Breast epithelium (tissue), 3 donors: ENCODE measurements around the gene LYST.

ENCODE experiments used
- CTCF ChIP-seq, 3 donors: fragments of 450-650 bp; IDR thresholded peaks; one replicate each; pipeline ENCODE4 v1.5.1; 2016 to 2017; ENCODE audit warnings: antibody characterized with exemption in 3 of 3, mild to moderate bottlenecking in 3 of 3, moderate library complexity in 3 of 3
- POLR2A ChIP-seq: fragments of 450-650 bp; IDR thresholded peaks from one replicate; pipeline ENCODE4 v1.6.1; 2016; ENCODE audit warnings: antibody characterized with exemption, mild to moderate bottlenecking, moderate library complexity

GRCh38 chr1:235712812-235713211 lies 153.9 kb downstream of the LYST start:
- TF ChIP-seq CTCF (IDR thresholded peaks at IDR 0.05): no peak
- no peak for TF ChIP-seq POLR2A
